Amniotic stem cell (primary cell): ENCODE results near the gene FGB.
A peak's percentile ranks its signal among the peaks of the same experiment; 100 is the strongest.
"Not testable (repeated sequence)": the region's sequence is repeated elsewhere in the genome, so short reads cannot be mapped to it uniquely, and the experiment has no call there.

Experiments used
- DNase-seq: peaks from one replicate; lab custom pipeline; 2025; lab: John Stamatoyannopoulos, UW

The FGB gene

DNA sequence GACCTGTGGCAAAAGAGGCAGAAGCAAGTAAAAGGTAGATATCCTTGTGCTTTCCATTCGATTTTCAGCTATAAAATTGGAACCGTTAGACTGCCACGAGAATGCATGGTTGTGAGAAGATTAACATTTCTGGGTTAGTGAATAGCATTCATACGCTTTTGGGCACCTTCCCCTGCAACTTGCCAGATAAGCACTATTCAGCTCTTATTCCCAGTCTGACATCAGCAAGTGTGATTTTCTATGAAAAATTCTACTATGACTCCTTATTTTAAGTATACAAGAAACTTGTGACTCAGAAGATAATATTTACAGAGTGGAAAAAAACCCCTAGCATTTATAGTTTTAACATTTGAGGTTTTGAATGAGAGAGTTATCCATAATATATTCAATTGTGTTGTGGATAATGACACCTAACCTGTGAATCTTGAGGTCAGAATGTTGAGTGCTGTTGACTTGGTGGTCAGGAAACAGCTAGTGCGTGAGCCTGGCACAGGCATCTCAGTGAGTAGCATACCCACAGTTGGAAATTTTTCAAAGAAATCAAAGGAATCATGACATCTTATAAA is 3.9 kb downstream of the FGB start:
- peak; percentile 10 for DNase-seq

DNA sequence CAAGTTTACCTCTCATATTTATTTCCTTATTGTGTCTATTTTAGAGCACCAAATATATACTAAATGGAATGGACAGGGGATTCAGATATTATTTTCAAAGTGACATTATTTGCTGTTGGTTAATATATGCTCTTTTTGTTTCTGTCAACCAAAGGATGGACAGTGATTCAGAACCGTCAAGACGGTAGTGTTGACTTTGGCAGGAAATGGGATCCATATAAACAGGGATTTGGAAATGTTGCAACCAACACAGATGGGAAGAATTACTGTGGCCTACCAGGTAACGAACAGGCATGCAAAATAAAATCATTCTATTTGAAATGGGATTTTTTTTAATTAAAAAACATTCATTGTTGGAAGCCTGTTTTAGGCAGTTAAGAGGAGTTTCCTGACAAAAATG is 6.2 kb downstream of the FGB start:
- DNase-seq, result no peak

DNA sequence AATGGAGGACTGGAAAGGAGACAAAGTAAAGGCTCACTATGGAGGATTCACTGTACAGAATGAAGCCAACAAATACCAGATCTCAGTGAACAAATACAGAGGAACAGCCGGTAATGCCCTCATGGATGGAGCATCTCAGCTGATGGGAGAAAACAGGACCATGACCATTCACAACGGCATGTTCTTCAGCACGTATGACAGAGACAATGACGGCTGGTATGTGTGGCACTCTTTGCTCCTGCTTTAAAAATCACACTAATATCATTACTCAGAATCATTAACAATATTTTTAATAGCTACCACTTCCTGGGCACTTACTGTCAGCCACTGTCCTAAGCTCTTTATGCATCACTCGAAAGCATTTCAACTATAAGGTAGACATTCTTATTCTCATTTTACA is 6.8 kb downstream of the FGB start:
- no peak for DNase-seq

DNA sequence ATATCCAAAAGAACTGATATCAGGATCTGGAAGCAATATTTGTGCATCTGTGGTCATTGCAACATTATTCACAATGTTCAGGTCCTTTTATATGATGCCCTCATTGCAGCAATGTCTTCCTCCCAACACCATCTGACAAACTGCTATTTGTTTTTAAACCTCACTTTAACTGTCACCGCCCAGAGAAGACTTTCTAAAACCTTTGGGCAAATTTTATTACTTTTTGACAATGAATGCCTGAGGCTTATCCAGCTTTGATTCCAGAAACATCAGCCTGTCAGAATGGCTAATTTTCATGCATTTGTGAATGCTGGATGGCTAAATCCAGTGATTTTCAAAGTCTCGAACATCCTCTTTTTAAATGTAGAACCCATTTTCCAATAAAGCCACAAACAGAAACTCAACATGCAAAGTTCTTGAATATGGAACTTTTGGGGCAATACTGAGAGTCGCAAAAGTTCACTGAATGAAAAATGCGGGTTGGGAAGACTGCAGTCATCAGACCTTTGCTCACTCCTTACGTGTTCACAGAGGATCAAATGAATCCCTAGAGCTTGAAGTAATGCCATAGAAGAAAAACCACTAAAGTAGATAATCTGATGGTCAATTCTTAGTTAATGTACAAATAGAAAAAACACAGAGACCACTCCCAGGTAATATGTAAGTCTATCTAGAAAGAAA is 10.5 kb downstream of the FGB start:
- no peak for DNase-seq

DNA sequence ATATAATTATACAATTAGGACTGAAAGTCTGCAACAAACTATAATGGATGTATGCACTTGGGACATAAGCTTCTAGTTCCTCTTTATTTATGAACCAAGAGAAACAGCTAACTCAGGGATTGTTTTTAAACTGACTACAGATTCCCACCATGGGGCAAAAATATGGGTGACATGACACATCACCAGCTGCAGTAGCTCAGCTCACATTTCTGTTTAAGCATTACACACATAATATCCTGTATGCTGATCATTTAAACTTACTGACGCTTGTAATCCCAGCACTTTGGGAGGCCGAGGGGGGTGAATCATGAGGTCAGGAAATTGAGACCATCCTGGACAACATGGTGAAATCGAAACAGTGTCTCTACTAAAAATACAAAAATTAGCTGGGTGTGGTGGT is 11.5 kb downstream of the FGB start:
- DNase-seq, result no peak

DNA sequence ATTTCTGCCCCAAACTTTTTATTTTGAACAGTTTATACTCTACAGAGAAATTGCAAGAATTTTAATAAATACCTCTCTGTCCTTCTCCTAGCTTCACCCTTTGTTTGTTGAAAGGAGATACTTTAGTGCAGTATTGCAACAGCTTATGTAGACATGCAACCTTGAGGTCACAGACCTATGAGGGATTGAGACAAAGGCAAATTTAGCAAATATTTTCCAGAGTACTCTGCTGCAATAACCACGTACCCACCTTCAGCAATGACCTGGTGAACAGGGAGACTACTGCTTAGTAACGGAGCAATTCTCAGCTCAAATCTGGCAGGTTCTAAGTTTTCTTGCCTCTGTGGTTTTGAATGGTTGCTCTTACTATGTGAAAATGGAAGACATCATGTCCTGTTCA is 14.5 kb downstream of the FGB start:
- DNase-seq, result no peak

DNA sequence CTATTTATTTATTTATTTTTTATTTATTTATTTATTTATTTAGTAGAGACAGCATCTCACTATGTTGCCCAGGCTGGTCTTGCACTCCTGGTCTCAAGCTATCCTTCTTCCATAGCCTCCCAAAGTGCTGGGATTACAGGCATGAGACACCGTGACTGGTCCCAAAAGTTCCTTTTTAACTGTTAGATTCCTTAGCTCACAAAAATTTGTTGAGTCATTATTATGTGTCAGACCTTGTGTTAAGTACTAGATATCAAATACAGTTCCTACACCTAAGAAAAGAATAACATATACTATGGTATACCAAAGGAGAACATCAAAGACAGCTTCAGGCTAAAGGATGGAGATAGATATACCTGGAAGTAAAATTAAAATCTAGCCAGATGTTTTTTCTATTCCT is 16.1 kb downstream of the FGB start:
- DNase-seq, result no peak

DNA sequence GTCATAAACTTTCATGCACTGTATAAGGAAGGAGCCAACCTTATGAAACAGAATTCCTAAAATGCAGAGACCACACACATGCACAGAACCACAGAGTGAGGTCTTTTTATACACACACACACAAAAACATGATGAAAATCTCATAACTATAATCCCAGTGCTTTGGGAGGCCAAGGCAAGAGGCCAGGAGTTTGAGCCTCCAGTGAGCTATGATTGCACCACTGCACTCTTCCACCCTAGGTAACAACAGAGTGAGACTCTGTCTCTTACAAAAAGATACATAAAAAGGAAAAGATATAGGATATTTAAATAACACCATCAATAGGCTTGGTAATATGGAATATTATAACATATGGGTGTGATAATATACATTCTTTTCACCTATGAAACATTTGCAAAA is 17.1 kb downstream of the FGB start:
- no peak for DNase-seq

DNA sequence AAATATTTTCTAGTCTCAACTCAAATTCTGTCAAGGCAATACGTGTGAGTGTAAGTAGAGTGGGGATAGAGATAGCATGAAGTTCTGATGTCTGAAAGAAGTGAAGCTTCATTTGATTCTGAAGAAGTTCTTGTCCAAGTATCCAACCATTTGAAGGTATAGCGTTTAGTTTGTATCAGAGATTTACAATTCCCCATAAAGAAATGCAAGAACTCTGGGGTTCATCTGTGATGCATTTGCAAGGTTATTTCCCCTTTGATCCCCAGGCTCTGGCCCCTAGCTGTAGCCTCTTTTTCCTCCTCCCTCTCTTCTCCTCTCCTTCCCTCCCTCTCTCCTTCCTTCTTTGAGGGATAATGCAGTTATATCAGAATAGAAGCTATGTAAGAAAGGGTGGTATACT is 19.9 kb downstream of the FGB start:
- DNase-seq, result no peak

DNA sequence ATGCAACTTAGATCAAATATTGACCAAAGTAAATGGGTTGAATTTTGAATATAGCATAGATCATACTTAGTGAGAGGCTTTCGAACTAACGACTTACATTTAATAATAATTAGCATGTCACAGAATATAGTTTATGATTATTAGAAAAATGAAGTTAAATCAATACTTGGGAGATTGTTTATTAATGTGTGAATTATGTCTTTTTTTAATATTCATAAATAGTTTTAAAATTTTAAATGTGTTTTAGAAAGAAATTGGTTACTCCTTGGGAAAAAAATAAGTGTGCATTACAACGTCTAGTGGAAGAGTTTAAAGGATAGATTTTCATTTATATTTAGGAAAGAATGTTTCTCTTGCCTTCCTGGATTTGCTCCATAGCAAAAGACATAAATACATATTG is 20.4 kb downstream of the FGB start:
- DNase-seq, result no peak

DNA sequence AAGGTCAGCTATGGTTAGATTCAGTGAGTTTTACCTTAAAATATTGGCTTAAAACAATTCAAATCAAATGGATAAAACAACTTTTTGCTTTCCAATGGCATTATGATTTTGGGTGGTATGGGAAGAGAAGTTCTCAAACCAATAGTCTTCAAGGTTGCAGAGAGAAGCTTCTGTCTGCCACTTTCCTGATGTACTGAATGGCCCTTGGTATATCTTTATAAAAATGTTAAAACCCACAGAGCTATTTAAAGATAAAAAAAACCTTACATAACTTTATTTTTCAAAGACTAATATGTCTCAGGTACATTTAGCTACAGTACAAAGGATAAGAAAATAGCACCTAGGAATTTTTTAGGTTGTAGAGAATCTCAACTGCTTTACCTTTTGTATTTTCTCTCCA is 20.9 kb downstream of the FGB start:
- no peak for DNase-seq

DNA sequence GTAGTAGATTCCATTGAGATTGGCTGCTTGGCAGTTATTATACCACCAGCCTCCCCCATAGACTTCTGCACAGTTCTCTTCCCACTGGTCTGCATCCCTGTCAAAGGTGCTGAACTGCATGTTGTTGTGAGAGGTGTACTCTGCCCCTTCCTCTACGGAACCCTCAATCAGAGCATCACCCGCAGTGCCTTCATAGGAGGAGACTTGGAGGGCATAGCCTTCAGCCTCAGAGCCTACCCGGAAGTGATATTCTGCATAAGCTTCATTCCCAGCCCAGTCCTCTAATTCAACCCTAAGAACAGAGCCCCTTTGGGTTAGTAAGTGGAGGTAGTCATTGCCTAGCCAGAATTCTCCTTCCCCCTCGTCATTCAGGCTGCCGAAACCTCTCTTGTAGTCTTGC is 21.4 kb downstream of the FGB start:
- DNase-seq, result no peak

DNA sequence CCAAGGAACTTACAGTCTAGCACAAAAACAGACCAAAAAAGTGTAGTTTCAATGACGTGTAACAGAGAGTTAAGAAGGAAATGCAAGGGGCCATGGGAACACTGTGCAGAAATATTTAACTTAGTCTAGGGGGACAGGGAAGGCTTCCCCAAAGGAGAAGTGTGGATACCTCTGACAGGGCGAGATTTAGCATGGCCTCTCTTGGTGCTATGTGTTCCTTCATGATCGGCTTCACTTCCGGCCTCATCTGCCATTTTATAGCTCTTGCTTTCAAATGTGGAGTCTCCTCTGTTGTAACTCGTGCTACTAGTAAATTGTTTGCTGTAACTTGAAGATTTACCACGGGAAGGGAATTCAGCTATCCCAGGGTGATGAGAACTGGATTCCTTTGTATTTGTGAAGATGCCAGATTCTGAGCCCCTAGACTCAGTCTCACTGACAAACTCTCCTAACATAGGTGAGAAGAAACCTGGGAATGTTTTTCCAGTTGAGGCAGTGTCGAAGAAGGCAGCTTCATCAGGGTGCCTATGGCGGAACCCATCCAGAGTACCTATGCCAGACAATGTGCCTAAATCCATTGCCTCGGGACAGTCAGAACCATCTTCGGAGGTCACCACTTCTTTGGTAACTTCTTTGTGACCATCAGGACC is 22.7 kb downstream of the FGB start:
- no peak for DNase-seq

DNA sequence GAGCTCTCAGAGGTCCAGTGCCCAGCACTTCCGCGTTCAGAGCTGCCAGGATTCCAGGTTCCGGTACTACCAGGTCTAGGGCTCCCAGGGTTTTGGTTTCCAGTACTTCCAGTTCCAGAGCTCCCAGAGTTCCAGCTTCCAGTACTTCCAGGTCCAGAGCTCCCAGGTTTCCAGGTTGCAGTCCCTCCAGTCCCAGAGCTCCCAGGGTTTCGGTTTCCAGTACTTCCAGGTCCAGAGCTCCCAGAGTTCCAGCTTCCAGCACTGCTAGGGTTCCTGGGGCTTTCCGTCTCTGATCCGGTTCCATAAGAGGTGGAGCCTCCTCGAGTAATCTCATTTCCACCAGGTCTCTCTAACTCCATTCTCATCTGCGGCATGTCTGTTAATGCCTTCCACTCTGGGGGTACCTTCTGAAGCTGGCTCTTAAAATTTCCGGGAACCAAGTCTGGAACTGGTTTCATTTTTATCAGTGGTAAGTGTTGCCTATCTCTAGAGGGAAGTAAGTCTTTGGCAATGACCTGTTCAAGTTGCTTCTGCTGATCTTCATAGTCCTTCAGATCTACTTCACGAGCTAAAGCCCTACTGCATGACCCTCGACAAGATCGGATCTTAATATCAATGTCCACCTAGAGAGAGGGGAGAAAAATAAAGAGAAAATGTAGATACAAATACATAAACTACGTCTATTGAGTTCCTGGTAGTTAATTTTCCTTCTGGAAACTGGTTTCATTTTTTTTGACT is 23.7 kb downstream of the FGB start:
- no peak for DNase-seq

DNA sequence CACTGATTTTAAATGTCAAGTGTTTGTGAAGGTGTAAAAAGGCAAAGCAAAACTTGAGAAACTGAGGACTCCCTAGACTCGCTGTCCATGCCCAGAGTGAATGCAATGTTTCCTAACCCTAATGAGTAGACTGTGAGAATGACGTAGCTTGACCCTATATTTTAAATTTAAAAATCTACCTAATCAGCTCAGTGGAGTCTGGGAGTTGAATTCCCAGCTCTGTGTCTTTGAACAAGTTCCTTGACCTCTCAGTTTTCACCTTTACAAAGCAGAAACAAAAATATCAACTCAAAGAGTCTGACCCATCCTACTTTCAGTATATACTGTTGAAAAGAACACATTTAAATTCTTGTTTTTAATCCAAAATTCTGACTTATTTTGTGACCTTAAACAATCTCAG is 25.4 kb downstream of the FGB start:
- DNase-seq, result no peak

DNA sequence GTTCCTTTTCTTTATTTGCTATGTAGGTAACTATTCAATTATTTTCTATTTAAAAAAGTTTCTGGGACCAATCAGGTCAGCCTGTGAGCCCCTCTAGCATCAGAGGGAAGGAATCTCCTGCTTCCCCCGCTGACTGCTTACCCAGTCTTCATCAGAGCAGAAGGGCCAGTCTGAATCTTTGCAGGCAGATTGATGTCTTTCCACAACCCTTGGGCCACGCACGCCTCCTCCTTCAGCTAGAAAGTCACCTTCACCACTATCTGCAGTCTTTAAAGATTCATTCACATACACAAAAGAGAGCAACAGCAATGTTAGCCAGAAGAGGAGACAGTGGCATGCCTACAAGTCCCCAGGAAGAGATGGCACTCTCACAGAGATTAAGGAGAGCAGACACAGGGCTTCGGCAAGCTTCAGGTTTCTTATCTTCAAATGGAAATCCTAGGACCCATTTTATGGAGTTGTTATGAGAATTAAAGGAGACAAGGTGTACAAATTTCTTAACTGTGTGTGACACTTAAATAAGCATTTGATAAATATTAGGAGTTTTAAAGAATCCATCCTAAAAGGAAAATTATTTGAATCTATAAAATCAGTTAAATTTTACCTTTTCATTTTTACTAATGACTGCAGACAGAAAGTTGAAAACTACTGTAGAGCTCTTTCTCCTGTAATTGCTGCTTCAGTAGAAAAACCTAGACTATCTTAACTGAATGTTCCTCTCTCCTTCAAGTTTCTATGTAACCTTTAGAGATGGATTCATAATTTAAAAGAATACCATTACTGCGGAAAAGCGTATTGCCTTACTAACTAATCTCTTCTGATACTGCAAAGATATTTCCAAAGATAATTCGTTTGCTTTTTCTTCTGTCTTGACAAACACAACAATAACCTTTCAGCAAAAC is 26.7 kb downstream of the FGB start:
- DNase-seq, result no peak

DNA sequence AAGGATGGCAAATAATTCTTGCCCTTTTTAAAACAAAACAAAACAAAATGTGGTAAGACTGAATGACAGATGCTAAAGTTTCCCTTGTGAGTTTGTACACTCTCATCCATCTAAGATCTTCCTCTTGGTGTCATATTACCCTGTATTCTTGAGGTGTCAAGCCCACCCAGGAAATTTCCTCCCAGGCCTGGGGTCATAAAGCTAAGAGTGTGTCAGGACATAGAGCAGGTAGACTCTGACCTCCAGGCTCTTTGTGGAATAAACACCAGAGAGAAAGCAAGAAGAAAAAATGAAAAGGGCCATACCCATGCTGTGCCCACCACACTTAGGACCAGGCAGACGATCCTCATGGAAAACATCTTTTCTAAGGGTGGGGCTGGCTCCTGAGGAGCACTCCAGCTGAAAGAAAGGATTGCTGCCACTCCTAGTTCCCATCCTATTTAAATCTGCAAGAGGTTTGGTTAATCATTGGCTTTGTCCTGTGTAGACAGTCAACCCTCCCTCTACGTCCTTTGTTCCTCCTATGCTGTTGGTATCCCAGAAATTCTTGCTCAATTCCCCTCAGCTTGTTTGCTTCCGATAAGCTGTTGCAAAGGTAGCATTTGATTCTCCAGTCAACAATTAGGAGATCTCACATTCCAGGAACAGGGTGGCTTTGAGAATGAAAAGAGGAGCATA is 27.7 kb downstream of the FGB start, which contains the start of gene FGA:
FGA (minus strand) TSS at position 414 of the 678 bp plus-strand sequence; CDS start at position 359, 55 bp downstream.
- DNase-seq, result no peak

DNA sequence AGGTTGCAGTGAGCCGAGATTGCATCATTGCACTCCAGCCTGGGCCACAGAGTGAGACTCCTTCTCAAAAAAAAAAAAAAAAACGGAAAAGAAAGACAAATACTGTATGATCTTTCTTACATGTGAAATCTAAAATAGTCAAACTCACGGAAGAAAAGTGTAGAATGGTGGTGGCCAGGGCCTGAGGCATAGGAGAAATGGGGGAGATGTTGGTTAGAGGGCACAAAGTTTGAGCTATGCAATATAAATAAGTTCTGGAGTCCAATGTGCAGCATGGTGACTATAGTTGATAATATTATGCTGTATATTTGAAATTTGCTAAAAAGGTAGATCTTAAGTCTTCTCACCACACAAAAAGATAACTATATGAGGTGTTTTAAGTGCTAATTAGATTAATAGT is 29.1 kb downstream of the FGB start:
- no peak for DNase-seq

DNA sequence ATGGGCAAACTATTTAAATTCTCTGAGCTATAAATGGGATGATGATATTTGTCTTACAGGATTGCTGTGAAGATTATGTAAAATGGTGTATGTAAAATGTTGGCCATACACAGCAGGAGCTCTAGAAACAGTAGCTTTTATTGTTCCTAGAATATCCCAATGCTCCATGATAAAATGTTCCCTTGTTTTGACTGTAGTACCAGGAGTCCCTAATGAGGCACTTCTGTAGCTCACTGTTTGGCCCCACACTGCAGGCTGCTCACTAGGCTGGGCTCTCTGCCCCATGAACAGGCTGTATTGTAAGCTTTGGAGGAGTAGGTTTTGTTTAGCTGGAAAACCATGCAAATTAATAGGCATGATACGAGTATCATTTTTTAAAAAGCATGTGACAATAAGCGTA is 31.1 kb downstream of the FGB start:
- no peak for DNase-seq

DNA sequence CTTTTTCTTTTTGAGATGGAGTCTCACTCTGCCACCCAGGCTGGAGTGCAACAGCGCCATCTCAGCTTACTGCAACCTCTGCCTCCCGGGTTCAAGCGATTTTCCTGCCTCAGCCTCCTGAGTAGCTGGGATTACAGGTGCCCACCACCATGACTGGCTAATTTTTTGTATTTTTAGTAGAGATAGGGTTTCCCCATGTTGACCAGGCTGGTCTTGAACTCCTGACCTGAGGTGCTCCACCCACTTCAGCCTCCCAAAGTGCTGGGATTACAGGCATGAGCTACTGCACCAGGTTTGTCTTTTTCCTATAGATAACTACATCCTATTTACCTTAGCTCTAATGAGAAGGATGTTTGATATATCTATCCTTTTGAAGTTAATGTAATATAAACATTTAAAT is 31.5 kb downstream of the FGB start:
- not testable (repeated sequence) for DNase-seq

DNA sequence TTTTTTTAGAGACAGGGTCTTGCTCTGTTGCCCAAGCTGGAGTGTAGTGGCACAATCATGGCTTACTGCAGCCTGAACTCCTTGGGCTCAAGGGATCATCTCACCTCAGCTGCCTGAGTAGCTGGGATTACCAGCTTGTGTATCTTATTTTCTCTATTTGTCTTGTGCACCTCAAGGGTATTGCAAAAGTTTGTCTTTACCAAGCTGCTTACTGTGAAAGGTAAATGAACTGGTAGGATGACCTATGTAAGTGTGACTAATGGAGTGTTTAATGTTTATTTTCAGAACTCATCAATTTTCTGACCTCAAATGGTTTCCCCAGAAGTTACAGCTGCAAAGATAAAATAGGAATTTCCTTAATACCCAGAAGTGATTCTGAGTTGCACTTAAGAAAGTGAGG is 33.0 kb downstream of the FGB start:
- DNase-seq, result no peak
